Measurements from ENCODE around the gene EFHD2. TPM values are rescaled to one million over a fixed set of nuclear protein-coding genes. Genes with fewer than 3 reads are reported as not detected.
"Not testable (repeated sequence)": the region's sequence is repeated elsewhere in the genome, so short reads cannot be mapped to it uniquely, and the experiment has no call there.

The EFHD2 gene
- total RNA-seq, 1 experiment from 2014 or later = 129 TPM

GRCh38 chr1:15459771-15460707, 50.4 kb downstream of the EFHD2 start:
- ChIA-PET POLR2A (ENCODE audit: unreplicated experiment) (interaction anchor here (0.7 kb wide), 1 partner anchor 25 kb away, joined by 6 read pairs; no protein-coding TSS in a partner anchor), CTCF (no interaction called here)
- DNase-seq = peak in 1 of 2 experiments; percentile 40
- Histone ChIP-seq H3K27ac (no peak overlapping the region), H3K27me3 (ENCODE audit: insufficient read depth, low read depth) (no peaks in the 10 kb centered on the region), H3K9me3 (ENCODE audit: insufficient read depth, low read depth) (no peaks in the 10 kb centered on the region), H3K36me3 (ENCODE audit: low read depth) (no peaks in the 10 kb centered on the region), H2AFZ (no peak overlapping the region), H3K4me2 (peak overlapping the region; percentile 26), H3K4me3 (no peak overlapping the region), H3K4me1 (replicated peaks; ENCODE audit: insufficient read depth) (peaks cover 20% of the 10 kb centered on the region), H3K79me2 (ENCODE audit: low read depth) (no peaks in the 10 kb centered on the region), H4K20me1 (ENCODE audit: insufficient read depth) (no peaks in the 10 kb centered on the region), H3F3A (ENCODE audit: insufficient read depth, low read depth) (no peaks in the 10 kb centered on the region), H3K9me2 (ENCODE audit: insufficient read depth) (no peaks in the 10 kb centered on the region)
- TF ChIP-seq EZH2 (IDR thresholded peaks at IDR 0.05; ENCODE audit: low read depth) (no peak), CTCF (conservative IDR thresholded peaks at IDR 0.05) (no peak)
- intact Hi-C loops (cut with micrococcal nuclease; ENCODE audit: unreplicated experiment) = no loop called here
- no TSS peak for BruUV-seq (replicated peaks)

- no TSS peak for BruUV-seq (replicated peaks)
- no peaks in the 10 kb centered on the region for H3K9me3 ChIP-seq (ENCODE audit: insufficient read depth, low read depth)
- no peak overlapping the region for H2AFZ ChIP-seq
- H3K4me1 ChIP-seq (replicated peaks; ENCODE audit: insufficient read depth) = peaks cover 20% of the 10 kb centered on the region
- H3K4me3 ChIP-seq = no peak overlapping the region
- TF ChIP-seq CTCF (conservative IDR thresholded peaks at IDR 0.05) = no peak
- TF ChIP-seq EZH2 (IDR thresholded peaks at IDR 0.05; ENCODE audit: low read depth) = no peak
- H3K9me2 ChIP-seq (ENCODE audit: insufficient read depth) = no peaks in the 10 kb centered on the region
- no peaks in the 10 kb centered on the region for H3K79me2 ChIP-seq (ENCODE audit: low read depth)
- DNase-seq = no peak
- H3K36me3 ChIP-seq (ENCODE audit: low read depth) = no peaks in the 10 kb centered on the region
- no peak overlapping the region for H3K4me2 ChIP-seq
- POLR2A ChIA-PET (ENCODE audit: unreplicated experiment) = no interaction called here
- H4K20me1 ChIP-seq (ENCODE audit: insufficient read depth) = no peaks in the 10 kb centered on the region
- no peaks in the 10 kb centered on the region for H3F3A ChIP-seq (ENCODE audit: insufficient read depth, low read depth)
- no peaks in the 10 kb centered on the region for H3K27me3 ChIP-seq (ENCODE audit: insufficient read depth, low read depth)
- intact Hi-C loops (cut with micrococcal nuclease; ENCODE audit: unreplicated experiment) = no loop called here
- H3K27ac ChIP-seq = no peak overlapping the region
- CTCF ChIA-PET = no interaction called here
Observed at GRCh38 chr1:15460708-15461095, 51.0 kb downstream of the EFHD2 start.

- intact Hi-C loops (cut with micrococcal nuclease; ENCODE audit: unreplicated experiment); POLR2A ChIA-PET (ENCODE audit: unreplicated experiment); H3K27me3 ChIP-seq (ENCODE audit: insufficient read depth, low read depth); H3K4me3 ChIP-seq; H3K9me2 ChIP-seq (ENCODE audit: insufficient read depth); H3K79me2 ChIP-seq (ENCODE audit: low read depth); BruUV-seq (replicated peaks); H4K20me1 ChIP-seq (ENCODE audit: insufficient read depth); H3K9me3 ChIP-seq (ENCODE audit: insufficient read depth, low read depth); H2AFZ ChIP-seq; H3K27ac ChIP-seq; H3K36me3 ChIP-seq (ENCODE audit: low read depth); H3F3A ChIP-seq (ENCODE audit: insufficient read depth, low read depth): not testable (repeated sequence)
- CTCF ChIA-PET = interaction anchor here (0.5 kb wide), 1 partner anchor 22 kb away, joined by 3 read pairs; no protein-coding TSS in a partner anchor
- peaks cover 20% of the 10 kb centered on the region for H3K4me1 ChIP-seq (replicated peaks; ENCODE audit: insufficient read depth)
- peak overlapping the region; percentile 31; the same call in 1 of the 2 replicates for H3K4me2 ChIP-seq
- DNase-seq = peak; percentile 73 to 74
Observed at GRCh38 chr1:15463064-15463800, 53.5 kb downstream of the EFHD2 start.

- H3F3A ChIP-seq (ENCODE audit: insufficient read depth, low read depth); H3K27me3 ChIP-seq (ENCODE audit: insufficient read depth, low read depth); H3K27ac ChIP-seq; H3K4me3 ChIP-seq; intact Hi-C loops (cut with micrococcal nuclease; ENCODE audit: unreplicated experiment); H3K79me2 ChIP-seq (ENCODE audit: low read depth); CTCF ChIA-PET; H3K9me2 ChIP-seq (ENCODE audit: insufficient read depth); POLR2A ChIA-PET (ENCODE audit: unreplicated experiment); H3K9me3 ChIP-seq (ENCODE audit: insufficient read depth, low read depth); H2AFZ ChIP-seq; BruUV-seq (replicated peaks); H3K36me3 ChIP-seq (ENCODE audit: low read depth); H4K20me1 ChIP-seq (ENCODE audit: insufficient read depth); DNase-seq: not testable (repeated sequence)
- peaks cover 20% of the 10 kb centered on the region for H3K4me1 ChIP-seq (replicated peaks; ENCODE audit: insufficient read depth)
- peak overlapping the region; percentile 31; the same call in 1 of the 2 replicates for H3K4me2 ChIP-seq
Observed at GRCh38 chr1:15463926-15464322, 54.2 kb downstream of the EFHD2 start.

All from PC-9 (cell line).